T-helper 9 cell (primary cell): ENCODE measurements around the gene PTAR1.
"Not testable (repeated sequence)": the region's sequence is repeated elsewhere in the genome, so short reads cannot be mapped to it uniquely, and the experiment has no call there.

ENCODE experiments used
- DNase-seq: peaks from one replicate; pipeline ENCODE4 v3.0.0-alpha.2; 2020
- total RNA-seq, 2 donors: gene quantifications; one replicate each; lab custom pipeline; 2026; lab: John Stamatoyannopoulos, UW

PTAR1 gene
- total RNA-seq, result 113 to 174 reads per million in 2 donors

GRCh38 chr9:69759421-69760277, at the start of gene PTAR1:
TSS of gene PTAR1 (minus strand) at chr9:69760011. CDS start at chr9:69759938, 73 bp downstream.
- DNase-seq, result peak; percentile 86

DNA sequence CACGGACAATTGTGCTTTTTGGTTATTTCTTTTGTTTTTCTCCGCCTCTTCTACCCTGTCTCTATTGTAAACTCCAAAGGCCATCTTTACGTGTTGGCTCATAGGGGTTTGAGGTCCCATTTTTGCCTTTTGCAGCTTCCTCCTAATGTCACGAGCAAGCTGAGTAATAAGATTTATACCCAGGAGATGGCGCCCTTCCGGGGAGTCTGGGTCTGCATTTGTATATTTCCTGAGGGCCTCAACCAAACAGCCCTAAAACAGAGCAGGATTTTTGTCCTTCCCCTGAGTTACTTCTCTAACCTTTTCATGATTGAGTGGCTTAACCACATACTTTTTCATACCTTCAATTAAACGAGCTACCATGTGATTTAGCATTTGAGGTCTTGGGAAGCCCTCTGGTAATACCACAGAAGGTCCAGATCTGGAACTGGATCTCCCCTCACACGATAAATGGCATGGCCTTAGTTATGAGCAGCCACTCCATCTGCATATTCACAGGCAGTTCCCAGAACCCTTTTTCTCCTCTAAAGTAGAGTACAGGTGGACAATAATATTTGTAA, 49.6 kb upstream of the PTAR1 start:
- no peak for DNase-seq

DNA sequence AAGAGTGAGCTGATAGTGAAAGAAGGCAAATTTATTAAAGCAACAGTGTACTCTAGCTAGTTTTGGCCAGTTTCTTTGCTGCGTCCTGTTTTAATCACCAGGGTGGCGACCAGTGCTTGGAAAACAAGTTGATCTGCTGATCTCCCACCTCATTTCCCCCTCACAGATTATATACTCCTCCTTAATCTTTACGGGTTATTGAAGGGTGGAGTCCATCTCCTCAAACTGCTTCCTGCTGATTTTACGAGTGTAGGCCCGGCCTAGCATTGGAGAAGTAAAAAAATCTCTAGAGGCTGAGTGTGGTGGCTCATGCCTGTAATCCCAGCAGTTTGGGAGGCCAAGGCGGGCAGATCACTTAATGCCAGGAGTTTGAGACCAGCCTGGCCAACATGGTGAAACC, 46.8 kb upstream of the PTAR1 start:
- no peak for DNase-seq

- DNase-seq, result no peak
These were observed 46.2 kb upstream of the PTAR1 start for GRCh38 chr9:69805962-69806515.

GRCh38 chr9:69801989-69802388, 42.2 kb upstream of the PTAR1 start:
- DNase-seq, result no peak

DNA sequence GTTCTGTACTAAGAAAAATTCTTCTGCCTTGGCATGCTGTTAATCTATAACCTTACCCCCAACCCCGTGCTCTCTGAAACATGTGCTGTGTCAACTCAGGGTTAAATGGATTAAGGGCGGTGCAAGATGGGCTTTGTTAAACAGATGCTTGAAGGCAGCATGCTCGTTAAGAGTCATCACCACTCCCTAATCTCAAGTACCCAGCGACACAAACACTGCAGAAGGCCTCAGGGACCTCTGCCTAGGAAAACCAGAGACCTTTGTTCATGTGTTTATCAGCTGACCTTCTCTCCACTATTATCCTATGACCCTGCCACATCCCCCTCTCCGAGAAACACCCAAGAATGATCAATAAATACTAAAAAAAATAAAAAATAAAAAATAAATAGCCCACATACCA, 40.2 kb upstream of the PTAR1 start:
- DNase-seq, result not testable (repeated sequence)

DNA sequence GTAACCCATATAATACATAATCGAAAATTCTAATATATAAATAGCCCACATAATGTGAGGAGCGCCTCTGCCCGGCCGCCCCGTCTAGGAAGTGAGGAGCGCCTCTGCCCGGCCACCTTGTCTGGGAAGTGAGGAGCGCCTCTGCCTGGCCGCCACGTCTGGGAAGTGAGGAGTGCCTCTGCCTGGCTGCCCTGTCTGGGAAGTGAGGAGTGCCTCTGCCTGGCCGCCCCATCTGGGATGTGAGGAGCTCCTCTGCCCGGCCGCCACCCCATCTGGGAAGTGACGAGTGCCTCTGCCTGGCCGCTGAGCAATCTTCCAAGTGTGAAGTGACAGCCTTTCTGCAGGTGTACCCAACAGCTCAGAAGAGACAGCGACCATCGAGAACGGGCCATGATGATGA, 39.7 kb upstream of the PTAR1 start:
- DNase-seq, result not testable (repeated sequence)

DNA sequence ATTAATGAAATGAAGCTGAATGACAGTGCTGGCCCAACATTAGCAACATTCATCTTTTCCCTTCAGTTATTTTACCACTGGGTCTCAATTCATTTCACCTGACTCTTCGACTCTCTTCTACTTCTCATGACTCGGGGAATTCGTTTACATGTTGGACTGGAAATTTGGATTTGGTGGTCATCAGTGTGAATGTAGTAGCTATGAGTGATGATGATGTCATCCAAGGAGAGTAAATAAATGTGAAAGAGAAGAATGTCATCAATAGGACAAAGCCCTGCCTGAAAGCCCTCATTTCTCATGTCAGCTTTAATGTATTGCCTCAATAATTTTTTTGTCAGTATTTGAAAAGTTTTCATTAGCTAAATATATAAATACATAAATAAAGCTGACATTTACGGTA, 38.9 kb upstream of the PTAR1 start:
- DNase-seq, result no peak

DNA sequence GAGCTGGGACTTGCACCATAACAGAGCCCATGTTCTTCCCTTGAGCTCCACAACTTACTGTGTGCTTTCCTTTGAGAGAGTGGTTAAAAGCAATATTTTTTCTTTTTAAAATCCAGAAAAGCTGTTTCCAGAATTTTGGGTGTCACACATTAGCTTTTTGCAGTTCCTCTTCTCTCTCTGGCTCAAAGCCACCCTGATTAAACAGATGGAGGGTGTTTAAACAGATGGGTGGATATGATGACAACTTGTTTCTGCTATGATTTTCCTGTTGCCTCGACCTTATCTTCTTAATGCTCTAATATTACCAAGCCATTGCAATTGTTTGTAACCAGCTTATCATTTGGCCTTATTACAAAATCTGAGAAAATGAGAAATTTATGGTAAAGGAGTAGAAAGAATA, 37.9 kb upstream of the PTAR1 start:
- no peak for DNase-seq

DNA sequence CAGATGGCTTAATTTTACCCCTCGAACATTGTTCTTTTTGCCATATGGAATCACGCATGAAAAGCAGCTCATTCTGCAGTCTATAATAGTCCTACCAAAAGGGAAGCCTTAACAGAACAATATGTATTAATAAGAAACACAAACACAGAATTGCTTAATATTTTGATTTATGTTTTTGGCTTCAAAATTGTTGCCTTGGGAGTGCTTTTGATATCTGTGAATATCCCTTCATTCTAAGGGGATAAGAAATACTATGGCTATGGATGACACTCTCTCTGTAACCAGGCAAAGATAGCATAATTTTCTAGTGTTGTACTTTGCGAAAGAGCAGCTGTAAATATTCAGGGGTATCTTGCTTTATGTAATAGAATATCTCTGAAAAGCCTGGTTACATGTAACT, 34.5 kb upstream of the PTAR1 start:
- DNase-seq, result no peak

DNA sequence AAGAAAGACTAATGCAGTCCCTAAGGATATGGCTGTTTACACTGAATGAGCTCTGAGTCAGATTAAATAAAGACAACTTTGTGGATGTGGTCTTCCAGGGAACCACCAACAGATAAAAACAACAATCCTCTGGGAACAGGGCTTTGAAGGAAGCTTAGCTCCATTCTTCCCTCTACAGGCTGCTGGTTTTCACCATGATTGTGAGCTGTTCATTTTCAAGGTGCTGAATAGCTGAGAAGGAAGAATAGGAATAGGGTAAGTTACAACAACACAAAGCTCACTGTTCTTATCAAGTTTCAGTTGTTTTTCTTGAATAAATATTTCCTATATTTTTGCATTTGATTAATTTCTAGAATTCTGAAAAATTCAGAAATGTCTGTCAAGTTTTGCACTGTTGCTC, 25.9 kb upstream of the PTAR1 start:
- DNase-seq, result no peak

- no peak for DNase-seq
These were observed 13.4 kb upstream of the PTAR1 start for GRCh38 chr9:69773258-69773657.

- DNase-seq, result no peak
These were observed 12.1 kb upstream of the PTAR1 start for GRCh38 chr9:69771775-69772418.

DNA sequence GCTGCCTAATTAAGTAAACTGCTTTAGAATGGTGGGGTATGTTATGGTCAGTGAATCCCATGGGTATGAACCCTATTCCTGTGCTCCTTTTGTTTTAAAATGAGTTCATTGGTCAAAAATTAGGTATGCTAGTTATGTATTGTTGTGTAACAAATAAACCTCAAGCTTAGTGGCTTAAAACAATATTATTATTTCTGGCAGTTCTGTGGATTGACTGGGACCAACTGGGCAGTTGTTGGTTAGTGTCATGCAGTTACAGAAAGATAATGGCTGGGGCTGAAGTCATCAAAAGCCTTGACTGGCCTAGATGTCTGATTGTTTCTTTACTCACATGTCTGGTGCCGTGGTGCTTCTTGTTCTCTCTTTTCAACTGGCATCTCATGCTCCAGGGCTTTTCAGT, 8.9 kb upstream of the PTAR1 start:
- no peak for DNase-seq

- no peak for DNase-seq
These were observed 8.3 kb upstream of the PTAR1 start for GRCh38 chr9:69768101-69768500.

GRCh38 chr9:69763862-69764261, 4.1 kb upstream of the PTAR1 start:
- not testable (repeated sequence) for DNase-seq

DNA sequence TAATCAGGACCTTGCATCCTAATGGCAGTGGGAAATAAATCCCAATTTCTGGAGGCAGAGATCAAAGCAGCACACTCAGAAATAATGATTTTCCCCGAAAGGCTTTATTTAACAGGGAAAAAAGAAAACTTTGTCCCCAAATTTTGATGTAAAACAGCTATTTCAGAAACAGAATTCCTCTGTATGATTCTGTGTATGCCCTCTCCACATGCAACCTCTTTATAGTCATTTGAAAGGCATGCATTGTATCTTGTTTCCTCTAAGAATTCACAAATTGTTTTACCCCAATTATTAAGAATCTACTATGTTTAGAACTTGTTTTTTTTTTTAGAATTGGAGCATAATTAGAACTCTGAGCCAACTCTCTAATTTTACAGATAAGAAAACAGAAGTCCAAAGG, 2.7 kb upstream of the PTAR1 start:
- no peak for DNase-seq

GRCh38 chr9:69760278-69760610, 433 bp upstream of the PTAR1 start:
- DNase-seq, result no peak

GRCh38 chr9:69759021-69759420, 790 bp downstream of the PTAR1 start:
- no peak for DNase-seq

- no peak for DNase-seq
These were observed 1.7 kb downstream of the PTAR1 start for GRCh38 chr9:69757996-69758675.

GRCh38 chr9:69755205-69755604, 4.6 kb downstream of the PTAR1 start:
- no peak for DNase-seq

DNA sequence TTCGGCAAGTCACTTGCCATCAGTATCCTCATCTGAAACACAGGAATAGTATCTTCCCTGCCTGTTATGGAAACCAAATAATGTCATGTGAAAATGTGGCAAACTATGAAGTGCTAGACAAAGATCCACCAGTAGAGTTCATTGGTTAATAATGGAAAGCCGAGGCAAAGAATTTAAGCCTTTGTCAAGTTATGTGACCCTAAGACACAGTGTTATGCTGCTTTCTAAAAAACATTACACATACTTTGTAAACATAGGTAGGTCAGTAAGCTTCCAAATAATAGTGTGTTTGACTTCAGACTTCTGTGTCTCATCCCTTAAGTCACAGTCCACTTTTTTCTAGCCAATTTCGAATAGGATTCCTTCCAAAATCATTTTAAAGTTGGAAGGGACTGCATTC, 6.0 kb downstream of the PTAR1 start:
- no peak for DNase-seq

DNA sequence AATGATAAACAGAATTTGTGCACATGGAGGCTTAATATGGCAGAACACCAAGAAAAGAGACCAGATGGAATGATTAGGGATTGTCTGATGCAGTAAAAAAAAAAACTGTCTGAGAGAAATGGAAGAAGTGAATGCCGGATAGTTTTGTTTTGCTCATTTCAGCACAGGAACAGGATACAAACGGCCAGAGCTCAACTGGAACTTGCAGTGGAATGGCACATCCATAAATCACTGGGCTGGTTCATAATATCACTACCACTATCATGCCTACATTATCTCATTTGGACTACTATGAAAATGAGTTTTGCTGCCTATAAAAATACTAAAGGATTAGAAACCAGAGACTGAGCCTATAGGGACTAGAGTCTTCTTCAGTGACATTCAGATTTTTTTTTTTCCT, 9.7 kb downstream of the PTAR1 start:
- DNase-seq, result no peak
